Kidney (tissue), 22 donors: ENCODE measurements around the gene FGF5. TPM values are rescaled to one million over a fixed set of nuclear protein-coding genes. Genes with fewer than 3 reads are reported as not detected.

ENCODE experiments used
- DNase-seq, 5 donors: peaks; one replicate each; pipeline ENCODE4 v3.0.0-alpha.2; 2013 to 2020
- FAIRE-seq: peaks from 2 replicates; lab custom pipeline; 2012; peaks lifted over from hg19 to GRCh38; lab: Jason Lieb, UNC
- H3K27ac ChIP-seq, 2 donors: one replicate each; pipeline ENCODE4 v1.7.0; 2013; ENCODE audit warnings: low read depth in 2 of 2, low read length in 2 of 2, inconsistent platforms in 1 of 2
- H3K27me3 ChIP-seq: one replicate; pipeline ENCODE4 v1.7.1; 2013; ENCODE audit warnings: low read length, inconsistent platforms; ENCODE audit not compliant: control insufficient read depth, insufficient read depth
- H3K36me3 ChIP-seq, 3 donors: one replicate each; pipeline versions ENCODE4 v1.7.0 to v1.7.1; 2013; ENCODE audit warnings: low read length in 3 of 3, control low read depth in 1 of 3, inconsistent platforms in 1 of 3; ENCODE audit not compliant: insufficient read depth in 3 of 3, control insufficient read depth in 2 of 3
- H3K4me1 ChIP-seq, 3 donors: one replicate each; pipeline versions ENCODE4 v1.7.0 to v1.7.1; 2013; ENCODE audit warnings: low read length in 3 of 3, inconsistent platforms in 1 of 3, low read depth in 1 of 3; ENCODE audit not compliant: control insufficient read depth in 2 of 3, insufficient read depth in 2 of 3
- H3K4me3 ChIP-seq, 3 donors: one replicate each; pipeline versions ENCODE4 v1.7.0 to v1.8.1; 2013; ENCODE audit warnings: low read length in 3 of 3, control low read depth in 1 of 3, inconsistent platforms in 1 of 3
- H3K9ac ChIP-seq, 3 donors: one replicate each; pipeline versions ENCODE4 v1.7.0 to v1.7.1; 2013; ENCODE audit warnings: low read length in 3 of 3, control low read depth in 1 of 3, inconsistent platforms in 1 of 3
- H3K9me3 ChIP-seq, 3 donors: one replicate each; pipeline versions ENCODE4 v1.7.0 to v1.7.1; 2013; ENCODE audit warnings: low read length in 3 of 3, control low read depth in 1 of 3, inconsistent platforms in 1 of 3; ENCODE audit not compliant: control insufficient read depth in 2 of 3, insufficient read depth in 1 of 3
- intact Hi-C: fragments of 100-400 bp; cut with DNase I; formaldehyde crosslinking; loops from one replicate; pipeline ENCODE4 v1.11.1; 2022
- long read RNA-seq, 10 donors: library from polyadenylated mRNA in 1 of 10; unstranded in 1 of 10; transcript quantifications; one replicate each; pipeline ENCODE4 v2.0.0 and lab custom pipeline, GENCODE V29; 2021 to 2026
- polyA plus RNA-seq: library from polyadenylated mRNA; stranded (reverse); fragments of 350-450 nt; fragmentation: Illumina TruSeq; extraction: RNeasy Lipid Tissue Mini Kit (QIAGEN cat#74804); gene quantifications from one replicate; pipeline ENCODE4 v1.2.3, GENCODE V29; 2014; ENCODE audit warnings: low read depth, low replicate concordance; ENCODE audit not compliant: insufficient read depth
- total RNA-seq: library from RNA; stranded (reverse); fragmentation: NEBNext Ultra II Directional; extraction: Animal tissue kit (Norgen Biotek cat#: 25700); gene quantifications from one replicate; pipeline ENCODE4 v1.2.1, GENCODE V29; 2021
- TF ChIP-seq, protein P1 (sequence below): IDR thresholded peaks from 3 replicates; pipeline ENCODE4 v1.5.1; 2012; ENCODE audit warnings: mild to moderate bottlenecking, moderate library complexity, borderline replicate concordance; ENCODE audit not compliant: insufficient read depth; ENCODE audit errors: extremely low read depth
- donor health status: control.
- donor health status: control.
- donor health status: control.
- donor health status: control.
- donor health status: control.
- donor health status: DM: yes; HTN: yes; CAD: no.
- donor health status: Normal renal cell carcinoma (clear cell type).

The FGF5 gene, protein sequence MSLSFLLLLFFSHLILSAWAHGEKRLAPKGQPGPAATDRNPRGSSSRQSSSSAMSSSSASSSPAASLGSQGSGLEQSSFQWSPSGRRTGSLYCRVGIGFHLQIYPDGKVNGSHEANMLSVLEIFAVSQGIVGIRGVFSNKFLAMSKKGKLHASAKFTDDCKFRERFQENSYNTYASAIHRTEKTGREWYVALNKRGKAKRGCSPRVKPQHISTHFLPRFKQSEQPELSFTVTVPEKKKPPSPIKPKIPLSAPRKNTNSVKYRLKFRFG
- total RNA-seq (0.13 TPM), polyA plus RNA-seq (0.09 TPM)
- long read RNA-seq, donor 1 = 0 reads
- long read RNA-seq, donor 2 = 0 reads
- long read RNA-seq, donor 3 = 0 reads
- long read RNA-seq, donor 4 = 0 reads
- long read RNA-seq, donor 5 = 0 reads
- long read RNA-seq, donor 6 = 0 reads
- long read RNA-seq, donor 7 = 0 reads
- long read RNA-seq, donor 8 = 0 reads
- long read RNA-seq, donor 9 = 0 reads
- long read RNA-seq, donor 10 = 0 reads

DNA sequence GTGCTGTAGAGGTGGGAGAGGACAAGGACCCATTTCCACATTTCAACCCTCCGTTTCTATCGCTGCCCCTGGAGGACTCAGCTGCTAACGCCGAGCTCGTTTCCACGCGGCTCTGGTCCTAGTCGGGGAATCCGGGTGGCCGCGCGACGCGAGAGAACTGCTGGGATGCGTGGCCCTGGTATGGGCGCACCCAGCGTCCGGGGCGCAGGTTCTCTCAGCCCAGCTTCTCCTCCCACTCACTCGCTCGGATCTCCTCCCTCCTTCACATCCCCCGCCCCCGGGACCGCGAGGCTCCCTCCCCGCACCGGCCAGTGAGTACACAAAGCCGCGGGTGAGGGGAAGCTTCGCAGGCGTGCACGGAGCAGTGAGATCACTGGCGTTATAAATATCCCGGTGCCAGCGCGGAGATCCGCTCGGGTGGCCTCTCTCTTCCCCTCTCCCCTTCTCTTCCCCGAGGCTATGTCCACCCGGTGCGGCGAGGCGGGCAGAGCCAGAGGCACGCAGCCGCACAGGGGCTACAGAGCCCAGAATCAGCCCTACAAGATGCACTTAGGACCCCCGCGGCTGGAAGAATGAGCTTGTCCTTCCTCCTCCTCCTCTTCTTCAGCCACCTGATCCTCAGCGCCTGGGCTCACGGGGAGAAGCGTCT is at the start of gene FGF5:
Gene FGF5, plus strand, starts transcription at position 412 of the 649 bp plus-strand sequence. Its CDS starts 161 bp downstream, at position 573.
- Histone ChIP-seq H3K27me3 (peaks cover 56% of the 10 kb centered on the region), H3K27ac (no peak within 1 kb of the TSS), H3K9me3 (no peaks in the 10 kb centered on the region), H3K4me3 (peak within 1 kb of the TSS; percentile 50 to 65 (median 51)), H3K4me1 (peaks cover 0 to 9% (median 0%) of the 10 kb centered on the region in 3 donors), H3K9ac (peak within 1 kb of the TSS in 1 of 3 donors; percentile 32), H3K36me3 (no peaks in the 10 kb centered on the region)
- TF ChIP-seq, protein P1, sequence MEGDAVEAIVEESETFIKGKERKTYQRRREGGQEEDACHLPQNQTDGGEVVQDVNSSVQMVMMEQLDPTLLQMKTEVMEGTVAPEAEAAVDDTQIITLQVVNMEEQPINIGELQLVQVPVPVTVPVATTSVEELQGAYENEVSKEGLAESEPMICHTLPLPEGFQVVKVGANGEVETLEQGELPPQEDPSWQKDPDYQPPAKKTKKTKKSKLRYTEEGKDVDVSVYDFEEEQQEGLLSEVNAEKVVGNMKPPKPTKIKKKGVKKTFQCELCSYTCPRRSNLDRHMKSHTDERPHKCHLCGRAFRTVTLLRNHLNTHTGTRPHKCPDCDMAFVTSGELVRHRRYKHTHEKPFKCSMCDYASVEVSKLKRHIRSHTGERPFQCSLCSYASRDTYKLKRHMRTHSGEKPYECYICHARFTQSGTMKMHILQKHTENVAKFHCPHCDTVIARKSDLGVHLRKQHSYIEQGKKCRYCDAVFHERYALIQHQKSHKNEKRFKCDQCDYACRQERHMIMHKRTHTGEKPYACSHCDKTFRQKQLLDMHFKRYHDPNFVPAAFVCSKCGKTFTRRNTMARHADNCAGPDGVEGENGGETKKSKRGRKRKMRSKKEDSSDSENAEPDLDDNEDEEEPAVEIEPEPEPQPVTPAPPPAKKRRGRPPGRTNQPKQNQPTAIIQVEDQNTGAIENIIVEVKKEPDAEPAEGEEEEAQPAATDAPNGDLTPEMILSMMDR = no peak
- no peak for FAIRE-seq
- peak; percentile 74 to 85 (median 78) for DNase-seq
- intact Hi-C loops = no loop called here

DNA sequence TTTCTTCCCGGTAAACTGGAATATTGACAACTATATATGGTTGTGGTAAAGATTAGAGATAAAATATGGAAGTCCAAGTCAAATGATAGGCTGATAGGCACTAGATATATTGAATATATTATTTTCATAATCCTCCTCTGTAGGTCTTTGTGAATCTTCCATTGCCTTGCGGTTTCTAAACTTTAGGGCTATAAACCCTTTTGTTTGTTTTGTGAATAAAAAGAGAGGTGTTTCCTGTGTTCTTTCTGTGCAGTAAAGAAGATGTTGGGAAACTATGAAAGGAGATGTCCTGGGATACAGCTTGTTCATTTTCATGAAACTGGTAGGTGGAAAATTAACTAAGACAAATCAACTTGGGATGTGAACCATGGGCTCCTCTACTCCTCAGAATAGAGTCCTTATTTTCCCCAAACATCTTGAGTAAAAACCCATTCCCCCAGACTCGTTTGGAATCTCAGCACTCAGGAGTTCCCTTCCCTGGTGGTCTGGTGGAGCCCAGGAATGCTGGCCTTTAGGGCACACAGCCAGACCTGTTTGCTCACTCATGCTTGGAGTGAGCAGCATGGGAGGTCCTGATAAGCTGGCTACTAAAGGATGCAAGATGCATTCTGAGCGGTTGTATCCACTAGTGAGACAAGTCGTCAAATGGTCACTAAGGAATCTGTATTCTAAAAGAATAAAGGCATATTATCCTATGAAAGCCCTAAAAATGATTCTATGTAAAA is 47.0 kb upstream of the FGF5 start:
- no peak overlapping the region for H3K27ac ChIP-seq
- intact Hi-C loops = loop anchor here (10.0 kb wide), 1 partner anchor 1265 kb away; no protein-coding TSS in a partner anchor
- H3K36me3 ChIP-seq = no peaks in the 10 kb centered on the region
- H3K9me3 ChIP-seq = no peaks in the 10 kb centered on the region
- TF ChIP-seq, protein P1 = no peak
- no peak overlapping the region for H3K9ac ChIP-seq
- no peaks in the 10 kb centered on the region for H3K4me1 ChIP-seq
- peaks cover 11% of the 10 kb centered on the region for H3K27me3 ChIP-seq
- H3K4me3 ChIP-seq = no peak overlapping the region
- FAIRE-seq = no peak
- peak in 2 of 5 donors; percentile 31 to 42 for DNase-seq

DNA sequence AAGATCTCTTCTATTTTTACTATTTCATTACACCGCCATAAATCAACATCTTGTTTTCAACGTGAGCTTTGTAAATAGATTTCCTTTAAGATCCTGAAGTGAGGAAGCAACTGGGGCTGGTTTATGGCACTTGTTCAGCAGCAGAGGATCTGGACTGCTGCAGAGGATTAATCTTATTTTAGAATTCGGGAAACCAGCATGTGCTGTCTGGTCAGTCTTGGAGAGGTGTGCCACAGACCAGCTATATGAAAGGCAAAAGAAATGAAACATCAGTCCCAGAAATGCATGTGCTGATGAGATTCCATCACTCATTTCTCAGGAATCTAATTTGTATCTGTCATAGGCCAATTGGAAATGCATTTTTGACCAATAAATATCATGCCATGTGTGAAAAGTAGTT is 45.8 kb upstream of the FGF5 start:
- H3K9me3 ChIP-seq = no peaks in the 10 kb centered on the region
- no peak for DNase-seq
- no peaks in the 10 kb centered on the region for H3K36me3 ChIP-seq
- TF ChIP-seq, protein P1 = no peak
- intact Hi-C loops = no loop called here
- H3K27ac ChIP-seq = no peak overlapping the region
- H3K27me3 ChIP-seq = peaks cover 16% of the 10 kb centered on the region
- no peak overlapping the region for H3K4me3 ChIP-seq
- no peak overlapping the region for H3K9ac ChIP-seq
- no peaks in the 10 kb centered on the region for H3K4me1 ChIP-seq
- no peak for FAIRE-seq
